ENCODE data around the gene UNKL.

DNA sequence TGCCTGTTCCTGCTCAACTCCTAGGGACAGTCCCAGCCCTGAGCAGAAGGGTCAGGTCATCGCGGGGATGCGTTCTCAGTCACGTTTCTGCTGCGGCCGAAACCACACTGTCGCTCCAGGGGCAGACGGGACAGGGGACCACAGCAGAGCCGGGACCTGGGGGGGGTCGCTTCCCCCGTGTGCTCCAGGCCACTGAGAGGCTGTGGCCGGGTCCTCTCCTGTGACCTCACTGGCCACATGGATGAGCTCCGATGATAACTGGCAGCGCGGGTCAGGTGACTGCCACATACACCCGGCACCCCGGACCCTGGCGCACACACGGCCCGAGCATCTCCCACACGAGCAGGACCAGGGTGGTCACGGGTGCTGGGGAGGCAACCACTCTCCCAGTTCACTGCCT lies 50.0 kb downstream of the UNKL start:
- TF ChIP-seq YY1 (tag by site-specific recombination; IDR thresholded peaks at IDR 0.05) (no peak), KLF9 (tag by site-specific recombination; IDR thresholded peaks at IDR 0.05; ENCODE audit: low read depth) (no peak)
- TF ChIP-seq, protein P1, sequence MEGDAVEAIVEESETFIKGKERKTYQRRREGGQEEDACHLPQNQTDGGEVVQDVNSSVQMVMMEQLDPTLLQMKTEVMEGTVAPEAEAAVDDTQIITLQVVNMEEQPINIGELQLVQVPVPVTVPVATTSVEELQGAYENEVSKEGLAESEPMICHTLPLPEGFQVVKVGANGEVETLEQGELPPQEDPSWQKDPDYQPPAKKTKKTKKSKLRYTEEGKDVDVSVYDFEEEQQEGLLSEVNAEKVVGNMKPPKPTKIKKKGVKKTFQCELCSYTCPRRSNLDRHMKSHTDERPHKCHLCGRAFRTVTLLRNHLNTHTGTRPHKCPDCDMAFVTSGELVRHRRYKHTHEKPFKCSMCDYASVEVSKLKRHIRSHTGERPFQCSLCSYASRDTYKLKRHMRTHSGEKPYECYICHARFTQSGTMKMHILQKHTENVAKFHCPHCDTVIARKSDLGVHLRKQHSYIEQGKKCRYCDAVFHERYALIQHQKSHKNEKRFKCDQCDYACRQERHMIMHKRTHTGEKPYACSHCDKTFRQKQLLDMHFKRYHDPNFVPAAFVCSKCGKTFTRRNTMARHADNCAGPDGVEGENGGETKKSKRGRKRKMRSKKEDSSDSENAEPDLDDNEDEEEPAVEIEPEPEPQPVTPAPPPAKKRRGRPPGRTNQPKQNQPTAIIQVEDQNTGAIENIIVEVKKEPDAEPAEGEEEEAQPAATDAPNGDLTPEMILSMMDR (tag by site-specific recombination; IDR thresholded peaks at IDR 0.05): no peak
